ENCODE measurements around the gene BAD.

- TF ChIP-seq POLR2AphosphoS5 (IDR thresholded peaks at IDR 0.05) (no peak), POLR2A (IDR thresholded peaks at IDR 0.05) (no peak), EP300 (IDR thresholded peaks at IDR 0.05) (no peak)
- TF ChIP-seq, protein P1, sequence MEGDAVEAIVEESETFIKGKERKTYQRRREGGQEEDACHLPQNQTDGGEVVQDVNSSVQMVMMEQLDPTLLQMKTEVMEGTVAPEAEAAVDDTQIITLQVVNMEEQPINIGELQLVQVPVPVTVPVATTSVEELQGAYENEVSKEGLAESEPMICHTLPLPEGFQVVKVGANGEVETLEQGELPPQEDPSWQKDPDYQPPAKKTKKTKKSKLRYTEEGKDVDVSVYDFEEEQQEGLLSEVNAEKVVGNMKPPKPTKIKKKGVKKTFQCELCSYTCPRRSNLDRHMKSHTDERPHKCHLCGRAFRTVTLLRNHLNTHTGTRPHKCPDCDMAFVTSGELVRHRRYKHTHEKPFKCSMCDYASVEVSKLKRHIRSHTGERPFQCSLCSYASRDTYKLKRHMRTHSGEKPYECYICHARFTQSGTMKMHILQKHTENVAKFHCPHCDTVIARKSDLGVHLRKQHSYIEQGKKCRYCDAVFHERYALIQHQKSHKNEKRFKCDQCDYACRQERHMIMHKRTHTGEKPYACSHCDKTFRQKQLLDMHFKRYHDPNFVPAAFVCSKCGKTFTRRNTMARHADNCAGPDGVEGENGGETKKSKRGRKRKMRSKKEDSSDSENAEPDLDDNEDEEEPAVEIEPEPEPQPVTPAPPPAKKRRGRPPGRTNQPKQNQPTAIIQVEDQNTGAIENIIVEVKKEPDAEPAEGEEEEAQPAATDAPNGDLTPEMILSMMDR (IDR thresholded peaks at IDR 0.05), result peak; percentile 33 to 58
Measured at GRCh38 chr11:64331569-64332371, 47.3 kb upstream of the BAD start.

Measured in suprapubic skin (tissue), 4 donors.